Measurements from ENCODE around the gene MSANTD1. TPM values are rescaled to one million over a fixed set of nuclear protein-coding genes. Genes with fewer than 3 reads are reported as not detected.

The MSANTD1 gene
- total RNA-seq = 1 to 10 TPM in 2 of 6 donors, under 1 TPM in 4; 0.54 to 1.6 (median 0.88) TPM
- polyA plus RNA-seq = 1 to 10 TPM; 1.3 to 2.9 TPM

DNA sequence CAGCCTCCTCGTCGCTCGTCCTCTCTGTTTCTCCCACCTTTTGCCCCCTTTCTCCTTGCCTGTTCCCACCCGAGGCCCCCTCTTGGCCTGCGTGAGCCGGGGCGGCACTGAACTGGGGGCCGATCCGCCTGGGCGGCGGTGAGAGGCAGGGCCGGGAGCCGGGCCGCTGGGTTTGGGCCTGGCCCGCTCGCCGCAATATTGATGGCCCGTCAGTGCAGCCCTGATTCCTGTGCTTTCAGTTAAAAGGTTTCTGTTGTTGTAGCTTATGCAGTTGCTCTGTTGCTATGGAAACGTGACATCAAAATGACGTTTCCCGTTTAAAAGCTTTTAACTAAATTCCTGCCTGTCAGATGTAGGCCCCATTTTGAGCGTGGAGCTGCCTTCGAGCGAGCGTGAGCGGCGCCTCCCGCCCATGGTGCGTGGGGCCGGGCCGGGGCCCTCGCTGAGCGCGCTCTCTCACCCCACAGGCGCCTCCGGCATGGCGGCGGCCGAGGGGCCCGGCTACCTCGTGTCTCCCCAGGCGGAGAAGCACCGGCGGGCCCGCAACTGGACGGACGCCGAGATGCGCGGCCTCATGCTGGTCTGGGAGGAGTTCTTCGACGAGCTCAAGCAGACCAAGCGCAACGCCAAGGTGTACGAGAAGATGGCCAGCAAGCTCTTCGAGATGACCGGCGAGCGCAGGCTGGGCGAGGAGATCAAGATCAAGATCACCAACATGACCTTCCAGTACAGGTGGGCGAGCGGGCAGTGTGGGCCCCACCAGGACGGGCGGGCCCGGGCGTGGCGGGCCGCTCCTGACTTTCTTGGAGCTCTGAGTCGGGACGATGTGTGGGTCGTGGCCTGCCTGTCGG lies at the start of gene MSANTD1:
Gene MSANTD1 (plus strand): TSS at position 349 of the 851 bp plus-strand sequence. CDS start 64 bp downstream, at position 413.
- Histone ChIP-seq H3K9me3 (no peaks in the 10 kb centered on the region), H3K4me3 (no peak within 1 kb of the TSS), H3K36me3 (no peaks in the 10 kb centered on the region), H3K27ac (no peak within 1 kb of the TSS), H3K27me3 (no peaks in the 10 kb centered on the region), H3K4me1 (no peaks in the 10 kb centered on the region)
- intact Hi-C loops (cut with DNase I) = no loop called here
- TF ChIP-seq, protein P1, sequence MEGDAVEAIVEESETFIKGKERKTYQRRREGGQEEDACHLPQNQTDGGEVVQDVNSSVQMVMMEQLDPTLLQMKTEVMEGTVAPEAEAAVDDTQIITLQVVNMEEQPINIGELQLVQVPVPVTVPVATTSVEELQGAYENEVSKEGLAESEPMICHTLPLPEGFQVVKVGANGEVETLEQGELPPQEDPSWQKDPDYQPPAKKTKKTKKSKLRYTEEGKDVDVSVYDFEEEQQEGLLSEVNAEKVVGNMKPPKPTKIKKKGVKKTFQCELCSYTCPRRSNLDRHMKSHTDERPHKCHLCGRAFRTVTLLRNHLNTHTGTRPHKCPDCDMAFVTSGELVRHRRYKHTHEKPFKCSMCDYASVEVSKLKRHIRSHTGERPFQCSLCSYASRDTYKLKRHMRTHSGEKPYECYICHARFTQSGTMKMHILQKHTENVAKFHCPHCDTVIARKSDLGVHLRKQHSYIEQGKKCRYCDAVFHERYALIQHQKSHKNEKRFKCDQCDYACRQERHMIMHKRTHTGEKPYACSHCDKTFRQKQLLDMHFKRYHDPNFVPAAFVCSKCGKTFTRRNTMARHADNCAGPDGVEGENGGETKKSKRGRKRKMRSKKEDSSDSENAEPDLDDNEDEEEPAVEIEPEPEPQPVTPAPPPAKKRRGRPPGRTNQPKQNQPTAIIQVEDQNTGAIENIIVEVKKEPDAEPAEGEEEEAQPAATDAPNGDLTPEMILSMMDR (IDR thresholded peaks at IDR 0.05) = no peak
- DNase-seq = peak in 2 of 6 donors; percentile 58 to 74
- FAIRE-seq = no peak
- WGBS, 2 donors = 92% methylated on average over 71 to 72 of the region's 72 CpGs
- ATAC-seq = peak in 1 of 4 donors; percentile 21

DNA sequence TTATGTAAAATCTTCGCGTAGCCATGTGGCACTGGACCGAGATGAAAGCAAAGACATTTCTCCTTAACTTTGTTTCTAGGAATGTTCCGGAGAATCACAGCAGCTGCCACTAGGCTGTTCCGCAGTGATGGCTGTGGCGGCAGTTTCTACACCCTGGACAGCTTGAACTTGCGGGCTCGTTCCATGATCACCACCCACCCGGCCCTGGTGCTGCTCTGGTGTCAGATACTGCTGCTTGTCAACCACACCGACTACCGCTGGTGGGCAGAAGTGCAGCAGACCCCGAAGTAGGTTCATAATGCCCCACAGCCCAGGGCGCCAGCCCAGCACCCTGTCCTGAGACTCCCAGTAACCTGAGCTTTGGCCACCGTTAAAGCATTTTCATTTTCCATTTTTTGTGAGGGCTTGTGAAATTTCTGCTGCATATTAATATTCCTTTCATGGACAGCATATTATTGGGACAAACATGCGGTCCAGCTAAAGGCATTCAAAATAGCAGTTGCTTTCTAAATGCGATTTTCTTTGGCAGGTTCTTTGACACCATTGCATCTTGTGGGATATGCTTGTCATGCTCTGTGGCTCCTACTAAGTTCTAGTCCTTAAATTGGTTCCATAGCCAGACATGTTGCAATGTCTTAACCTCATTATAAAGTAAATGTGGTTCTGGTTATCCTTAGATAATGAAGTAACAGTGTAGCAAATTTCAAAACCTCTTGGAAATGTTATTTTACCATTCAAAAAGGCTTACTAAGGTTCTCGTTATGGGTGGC lies 49.1 kb upstream of the MSANTD1 start:
- Histone ChIP-seq H3K27me3 (no peaks in the 10 kb centered on the region), H3K4me3 (no peak overlapping the region), H3K27ac (no peak overlapping the region), H3K9me3 (no peaks in the 10 kb centered on the region), H3K36me3 (peaks cover 0 to 27% (median 5%) of the 10 kb centered on the region in 3 donors), H3K4me1 (peaks cover 9 to 21% (median 11%) of the 10 kb centered on the region in 3 donors)
- TF ChIP-seq, protein P1 (IDR thresholded peaks at IDR 0.05) = no peak
- no peak for ATAC-seq
- no peak for DNase-seq
- 91 to 93% methylated on average over 17 of the region's 17 CpGs for WGBS, 2 donors
- intact Hi-C loops (cut with DNase I) = no loop called here
- no peak for FAIRE-seq

DNA sequence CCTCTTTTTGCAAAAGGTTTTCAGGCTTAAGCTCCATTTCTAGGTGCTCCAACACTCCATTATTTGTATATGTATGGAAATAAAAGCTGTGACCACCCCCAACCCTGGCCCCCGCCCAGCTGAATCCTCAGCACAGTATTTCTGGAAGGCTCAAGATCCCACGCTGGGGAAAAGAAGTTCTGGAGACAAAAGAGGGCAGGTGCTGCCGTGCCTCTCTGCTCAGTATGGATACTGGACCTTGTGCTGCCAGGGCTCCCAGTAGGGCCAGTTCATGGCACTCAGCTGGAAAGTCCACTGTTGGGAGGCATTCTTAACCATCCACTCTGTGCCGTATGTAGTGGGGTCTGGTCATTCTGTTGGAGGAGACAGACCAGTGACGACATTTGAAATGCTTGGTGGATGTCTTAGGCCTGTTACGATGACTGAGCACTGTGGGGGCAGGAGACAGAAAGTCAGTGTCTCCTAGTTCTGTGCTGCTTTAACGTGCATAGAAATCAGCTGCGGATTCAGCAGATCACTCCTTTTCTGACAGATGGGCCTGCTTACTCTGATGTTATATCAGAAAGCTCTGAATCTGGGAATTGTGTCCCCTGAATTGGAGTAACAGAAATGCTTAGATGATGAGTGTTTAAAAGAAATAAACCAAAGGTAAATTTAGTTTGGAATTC lies 48.4 kb upstream of the MSANTD1 start:
- H3K36me3 ChIP-seq = peaks cover 0 to 27% (median 5%) of the 10 kb centered on the region in 3 donors
- H3K27me3 ChIP-seq = no peaks in the 10 kb centered on the region
- no peak overlapping the region for H3K27ac ChIP-seq
- FAIRE-seq (no peak), DNase-seq (no peak), ATAC-seq (no peak)
- H3K9me3 ChIP-seq = no peaks in the 10 kb centered on the region
- peaks cover 9 to 23% (median 17%) of the 10 kb centered on the region in 3 donors for H3K4me1 ChIP-seq
- intact Hi-C loops (cut with DNase I) = no loop called here
- WGBS, 2 donors = 82% methylated on average over 8 of the region's 8 CpGs
- TF ChIP-seq, protein P1 (IDR thresholded peaks at IDR 0.05) = no peak
- no peak overlapping the region for H3K4me3 ChIP-seq

DNA sequence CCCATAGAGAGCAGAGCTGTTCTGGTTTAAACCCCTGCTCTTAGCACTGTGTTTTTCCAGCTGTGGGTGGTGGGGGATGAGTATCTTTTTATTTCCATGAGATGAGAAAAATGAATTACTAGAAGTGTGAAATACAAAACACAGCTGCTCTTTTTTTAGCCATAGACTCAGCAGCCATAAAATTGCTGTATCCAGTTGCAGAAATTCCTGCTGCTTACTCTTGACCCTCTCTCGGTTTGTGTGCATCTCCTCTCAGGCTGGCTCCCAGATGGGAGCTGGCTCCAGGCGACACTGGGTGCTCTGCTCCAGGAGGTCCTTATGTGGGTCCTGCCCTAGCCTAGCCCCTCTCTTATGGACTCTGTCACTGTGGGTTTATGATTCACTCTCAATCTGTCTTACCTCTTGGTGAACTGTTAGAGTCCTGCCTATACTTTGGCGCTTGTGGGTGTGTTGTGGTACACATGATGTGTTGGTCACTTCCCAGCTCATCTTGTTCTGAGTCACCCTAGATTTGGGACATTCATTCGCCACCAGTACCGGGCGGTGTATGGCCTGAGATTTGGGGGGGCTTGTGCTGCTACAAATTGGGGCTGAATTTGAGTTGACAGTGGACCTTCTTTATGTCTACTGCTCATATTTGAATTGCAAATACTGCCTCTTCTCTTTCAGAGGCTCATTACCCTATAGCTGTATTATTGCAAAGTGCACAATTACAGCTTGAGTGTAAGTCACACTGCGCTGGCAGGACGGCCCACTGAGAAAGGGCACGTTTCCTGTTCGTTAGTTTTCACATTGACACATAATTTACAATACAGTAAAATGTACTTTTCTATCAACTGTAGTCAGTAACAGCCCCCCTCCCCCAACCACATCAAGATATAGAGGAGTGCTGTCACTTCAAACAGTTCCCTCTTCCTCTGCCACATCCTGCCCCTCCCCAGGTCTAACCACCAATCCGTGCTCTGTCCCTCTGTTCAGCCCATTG lies 46.9 kb upstream of the MSANTD1 start:
- H3K36me3 ChIP-seq = peaks cover 0 to 29% (median 9%) of the 10 kb centered on the region in 3 donors
- DNase-seq (no peak), FAIRE-seq (no peak), ATAC-seq (no peak)
- intact Hi-C loops (cut with DNase I) = no loop called here
- no peak overlapping the region for H3K4me3 ChIP-seq
- WGBS, 2 donors = 81 to 84% methylated on average over 11 of the region's 11 CpGs
- TF ChIP-seq, protein P1 (IDR thresholded peaks at IDR 0.05) = no peak
- peaks cover 9 to 23% (median 17%) of the 10 kb centered on the region in 3 donors for H3K4me1 ChIP-seq
- H3K9me3 ChIP-seq = no peaks in the 10 kb centered on the region
- H3K27me3 ChIP-seq = no peaks in the 10 kb centered on the region
- H3K27ac ChIP-seq = peak overlapping the region in 2 of 4 donors; percentile 80 to 81

All from pancreas (tissue), 10 donors.